C4-2B (cell line): ENCODE results near the gene NFKB1.

Experiments used
- H3K27ac ChIP-seq: fragments of 450-650 bp; 2 replicates; pipeline ENCODE4 v1.5.1; 2017
- CTCF ChIP-seq: fragments of 450-650 bp; conservative IDR thresholded peaks from 2 replicates; pipeline ENCODE4 v1.5.1; 2017; ENCODE audit warnings: mild to moderate bottlenecking
- ZFX ChIP-seq: fragments of 450-650 bp; IDR thresholded peaks from 2 replicates; pipeline ENCODE4 v1.6.1; 2017

NFKB1 gene

GRCh38 chr4:102543030-102543928 lies 42.1 kb downstream of the NFKB1 start:
- no peak for TF ChIP-seq CTCF
- no peak for TF ChIP-seq ZFX
- no peak overlapping the region for H3K27ac ChIP-seq

GRCh38 chr4:102546635-102547034 lies 45.5 kb downstream of the NFKB1 start:
- no peak for TF ChIP-seq CTCF
- no peak for TF ChIP-seq ZFX
- no peak overlapping the region for H3K27ac ChIP-seq

GRCh38 chr4:102547973-102548372 lies 46.8 kb downstream of the NFKB1 start:
- no peak for TF ChIP-seq ZFX
- no peak for TF ChIP-seq CTCF

GRCh38 chr4:102551958-102552565 lies 50.9 kb downstream of the NFKB1 start:
- TF ChIP-seq CTCF (no peak), ZFX (no peak)
- H3K27ac ChIP-seq = no peak overlapping the region

More at GRCh38 chr4:102547973-102548372, 46.8 kb downstream of the NFKB1 start:
- H3K27ac ChIP-seq = no peak overlapping the region

- no peak overlapping the region for H3K27ac ChIP-seq
- TF ChIP-seq CTCF (no peak), ZFX (no peak)
These were observed 51.6 kb downstream of the NFKB1 start for GRCh38 chr4:102552781-102553180.

GRCh38 chr4:102553982-102554381 lies 52.8 kb downstream of the NFKB1 start:
- TF ChIP-seq CTCF (no peak), ZFX (no peak)
- no peak overlapping the region for H3K27ac ChIP-seq

GRCh38 chr4:102554482-102554881 lies 53.3 kb downstream of the NFKB1 start:
- TF ChIP-seq ZFX (no peak), CTCF (no peak)
- no peak overlapping the region for H3K27ac ChIP-seq
